HG03378 (cell line): Measurements from ENCODE around the gene TIMM21.

Experiments used
- ATAC-seq: cut with Tn5 transposase; IDR thresholded peaks from one replicate; pipeline ENCODE4 v1.9.1; 2021; ENCODE audit warnings: mild to moderate bottlenecking, moderate library complexity; ENCODE audit not compliant: unreplicated experiment

Gene TIMM21

GRCh38 chr18:74186661-74187060, 38.3 kb downstream of the TIMM21 start:
- ATAC-seq = no peak

- no peak for ATAC-seq
Observed at GRCh38 chr18:74190086-74190485, 41.8 kb downstream of the TIMM21 start.

- no peak for ATAC-seq
Observed at GRCh38 chr18:74191577-74191976, 43.3 kb downstream of the TIMM21 start.

GRCh38 chr18:74194691-74195090, 46.4 kb downstream of the TIMM21 start:
- ATAC-seq = no peak

GRCh38 chr18:74196220-74197119, 48.1 kb downstream of the TIMM21 start:
- ATAC-seq = peak; percentile 81

- ATAC-seq = no peak
Observed at GRCh38 chr18:74197705-74198341, 49.5 kb downstream of the TIMM21 start.

- no peak for ATAC-seq
Observed at GRCh38 chr18:74198453-74198852, 50.1 kb downstream of the TIMM21 start.

- ATAC-seq = no peak
Observed at GRCh38 chr18:74200780-74201179, 52.5 kb downstream of the TIMM21 start.

- no peak for ATAC-seq
Observed at GRCh38 chr18:74203811-74204210, 55.5 kb downstream of the TIMM21 start.

- no peak for ATAC-seq
Observed at GRCh38 chr18:74204526-74205152, 56.3 kb downstream of the TIMM21 start.
